GM12878 (cell line): Measurements from ENCODE around the gene NPR3. TPM values are rescaled to one million over a fixed set of nuclear protein-coding genes. Genes with fewer than 3 reads are reported as not detected.

Experiments
- ATAC-seq: fragments of 200-7000 bp; cut with Tn5 transposase; 3 replicates; pipeline ENCODE4 v1.9.1; 2020; ENCODE audit warnings: mild to moderate bottlenecking, moderate library complexity
- BruUV-seq: library from RNA; stranded (reverse); fragments of 400-500 nt; replicated peaks from 2 replicates; lab custom pipeline; 2021; lab: Mats Ljungman, UMichigan
- CTCF ChIA-PET: fragments of 300-600 bp; sonication (Branson Sonifier 250); formaldehyde crosslinking; extraction: SDS; loops from one replicate; lab custom pipeline; 2021; ENCODE audit warnings: inconsistent platforms; lab: Yijun Ruan, JAX
- POLR2A ChIA-PET: fragments of 350-600 bp; formaldehyde crosslinking; extraction: SDS; loops from one replicate; lab custom pipeline; 2021; ENCODE audit warnings: inconsistent platforms; lab: Charles Lee
- RAD21 ChIA-PET: fragments of 300-600 bp; sonication (Branson Sonifier 250); formaldehyde crosslinking; loops from one replicate; lab custom pipeline; 2023; ENCODE audit warnings: antibody characterized with exemption; ENCODE audit not compliant: unreplicated experiment; lab: Charles Lee
- SMC1A ChIA-PET: fragments of 300-600 bp; sonication (Branson Sonifier 250); formaldehyde crosslinking; loops from one replicate; lab custom pipeline; 2023; ENCODE audit not compliant: unreplicated experiment, uncharacterized antibody; lab: Charles Lee
- DNase-seq: peaks from one replicate; pipeline ENCODE4 v3.0.0-alpha.2; 2011; ENCODE audit warnings: low read depth, low spot score
- FAIRE-seq: peaks from 3 replicates; lab custom pipeline; 2011; peaks lifted over from hg19 to GRCh38; lab: Jason Lieb, UNC
- H2AFZ ChIP-seq: 2 replicates; pipeline ENCODE4 v1.6.0; 2011; ENCODE audit warnings: low read depth, low read length, control low read depth; ENCODE audit not compliant: control insufficient read depth
- H3K27ac ChIP-seq: 2 replicates; pipeline ENCODE4 v1.5.1; 2011; ENCODE audit warnings: control low read depth; ENCODE audit not compliant: control insufficient read depth, insufficient read depth
- H3K27me3 ChIP-seq, 2 experiments: replicated peaks in 1 of 2; 2 replicates each; pipeline versions ENCODE4 v1.6.0 to v1.6.1; 2011; ENCODE audit warnings: low read length in 1 of 2; ENCODE audit not compliant: control insufficient read depth in 2 of 2, insufficient read depth in 2 of 2
- H3K36me3 ChIP-seq, 2 experiments: 2 replicates each; pipeline ENCODE4 v1.5.1; 2011; ENCODE audit warnings: low read length in 1 of 2; ENCODE audit not compliant: control insufficient read depth in 2 of 2, insufficient read depth in 2 of 2
- H3K4me1 ChIP-seq: 2 replicates; pipeline ENCODE4 v1.6.1; 2011; ENCODE audit warnings: mild to moderate bottlenecking, low read length, moderate library complexity, mixed read lengths; ENCODE audit not compliant: control insufficient read depth, insufficient read depth
- H3K4me2 ChIP-seq: 2 replicates; pipeline ENCODE4 v1.6.0; 2011; ENCODE audit warnings: control low read depth; ENCODE audit not compliant: control insufficient read depth, insufficient read depth
- H3K4me3 ChIP-seq: fragments of 200-600 bp; sonication (generic); 2 replicates; pipeline ENCODE4 v1.5.1; 2016
- H3K79me2 ChIP-seq: 2 replicates; pipeline ENCODE4 v1.6.0; 2011; ENCODE audit warnings: low read length; ENCODE audit not compliant: control insufficient read depth, insufficient read depth
- H3K9ac ChIP-seq: 2 replicates; pipeline ENCODE4 v1.8.0; 2011; ENCODE audit warnings: low read length, control low read depth, mixed read lengths; ENCODE audit not compliant: control insufficient read depth, insufficient read depth
- H3K9me3 ChIP-seq: replicated peaks from 3 replicates; pipeline ENCODE4 v1.5.1; 2011; ENCODE audit warnings: mild to moderate bottlenecking, low read length; ENCODE audit not compliant: control insufficient read depth, insufficient read depth
- H4K20me1 ChIP-seq: 2 replicates; pipeline ENCODE4 v1.6.0; 2011; ENCODE audit not compliant: control insufficient read depth, insufficient read depth
- BRCA1 ChIP-seq: IDR thresholded peaks from 2 replicates; pipeline ENCODE4 v1.6.1; 2011; ENCODE audit warnings: low read depth, low read length, improper control_type of control experiment
- FOXM1 ChIP-seq: IDR thresholded peaks from 2 replicates; pipeline ENCODE4 v1.6.1; 2012; ENCODE audit warnings: low read depth, mild to moderate bottlenecking, inconsistent platforms, low read length, moderate library complexity
- KAT2A ChIP-seq: conservative IDR thresholded peaks from 2 replicates; pipeline ENCODE4 v1.6.1; 2011; ENCODE audit warnings: low read depth, low read length; ENCODE audit not compliant: control insufficient read depth
- MAX ChIP-seq: IDR thresholded peaks from 2 replicates; pipeline ENCODE4 v1.6.1; 2012; ENCODE audit warnings: low read depth, low read length, improper control_type of control experiment
- NR2C2 ChIP-seq: IDR thresholded peaks from 2 replicates; pipeline ENCODE4 v1.6.1; 2011; ENCODE audit warnings: borderline replicate concordance, low read depth; ENCODE audit not compliant: control insufficient read depth, insufficient read length
- PAX5 ChIP-seq: IDR thresholded peaks from 2 replicates; pipeline ENCODE4 v1.6.1; 2011; ENCODE audit warnings: low read depth, low read length, borderline replicate concordance
- POLR2AphosphoS5 ChIP-seq: IDR thresholded peaks from 2 replicates; pipeline ENCODE4 v1.6.1; 2011; ENCODE audit warnings: mild to moderate bottlenecking, low read length, inconsistent platforms
- SMAD1 ChIP-seq: fragments of 450-650 bp; IDR thresholded peaks from 2 replicates; pipeline ENCODE4 v1.6.1; 2018; ENCODE audit warnings: mild to moderate bottlenecking, low read depth; ENCODE audit not compliant: partially characterized antibody
- SMC3 ChIP-seq: IDR thresholded peaks from 2 replicates; pipeline ENCODE4 v1.6.1; 2011; ENCODE audit warnings: low read length, improper control_type of control experiment, borderline replicate concordance
- TCF7 ChIP-seq: IDR thresholded peaks from 2 replicates; pipeline ENCODE4 v1.6.1; 2014; ENCODE audit warnings: antibody characterized with exemption, borderline replicate concordance
- WGBS: methylation state at CpG from one replicate; pipeline ENCODE4 v1.1.6; 2016; ENCODE audit warnings: low lambda C conversion rate; ENCODE audit not compliant: insufficient replicate concordance, insufficient coverage; ENCODE audit errors: missing lambda C conversion rate; 5-methylcytosine and 5-hydroxymethylcytosine counted together
- in situ Hi-C: fragments of 300-500 bp; cut with MboI; formaldehyde crosslinking; loops from 9 replicates; pipeline ENCODE4 v1.14.3; 2018; ENCODE audit warnings: mixed read lengths
- intact Hi-C: fragments of 100-400 bp; cut with micrococcal nuclease; formaldehyde crosslinking; loops from one replicate; pipeline ENCODE4 v1.14.2; 2022; ENCODE audit not compliant: unreplicated experiment
- polyA plus RNA-seq, 11 experiments: library from polyadenylated mRNA; depleted of rRNA in 4 of 11; unstranded in 6 of 11; stranded (reverse) in 5 of 11; fragments of >200 nt; fragmentation: Nextera tagmentation in 4 of 11; fragmentation: Illumina TruSeq in 1 of 11; extraction: Ambion mirVana in 4 of 11; extraction: Trizol in 1 of 11; gene quantifications; 1 replicate in 1 of 11; 2 replicates in 10 of 11; pipeline versions ENCODE4 v1.2.1 to v1.2.3, GENCODE V29; 2011 to 2016; ENCODE audit warnings: inconsistent platforms in 2 of 11, missing spikeins in 2 of 11, low read depth in 1 of 11
- total RNA-seq, 4 experiments: library from RNA; depleted of rRNA in 3 of 4; stranded (reverse); fragments of >200 nt in 3 of 4; fragmentation: Illumina TruSeq in 1 of 4; extraction: Trizol in 1 of 4; gene quantifications; 2 replicates each; pipeline versions ENCODE4 v1.2.1 to v1.2.3, GENCODE V29; 2013 to 2021
- TF ChIP-seq, protein P1 (sequence below): fragments of 450-650 bp; IDR thresholded peaks from 2 replicates; pipeline ENCODE4 v1.6.1; 2018; ENCODE audit warnings: borderline replicate concordance, mild to moderate bottlenecking; ENCODE audit not compliant: partially characterized antibody
- TF ChIP-seq, protein P2 (sequence below): IDR thresholded peaks from 2 replicates; pipeline ENCODE4 v1.6.1; 2011; ENCODE audit warnings: low read depth, low read length, improper control_type of control experiment, borderline replicate concordance
- TF ChIP-seq, protein P3 (sequence below): fragments of 450-650 bp; IDR thresholded peaks from 2 replicates; pipeline ENCODE4 v1.6.1; 2016; ENCODE audit warnings: mild to moderate bottlenecking

NPR3 gene
- total and polyA plus RNA-seq, 10 of the 15 experiments (the other 5 are each of a cell fraction or from before 2014, with no cell fraction given): 0.01 to 0.37 (median 0.14) TPM; not detected in 7

DNA sequence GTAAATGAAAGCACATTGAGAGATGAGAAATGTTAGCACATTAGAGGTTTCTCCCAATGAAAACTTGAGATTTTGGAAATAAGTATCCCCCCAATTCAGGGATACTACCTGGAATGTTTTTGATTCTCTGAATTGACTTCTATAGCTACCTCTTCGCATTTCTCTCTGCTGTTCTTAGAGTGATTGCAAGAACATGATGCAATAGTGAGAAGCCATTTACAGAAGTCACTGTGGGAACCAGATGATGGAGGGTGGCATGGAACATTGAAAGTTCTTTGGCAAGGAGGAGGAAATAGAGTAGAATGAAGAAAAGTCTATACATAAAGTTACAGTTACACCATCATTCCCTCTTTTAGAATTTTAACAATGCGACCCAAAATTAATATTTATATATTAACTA, 9.2 kb downstream of the NPR3 start:
- Histone ChIP-seq H3K36me3 (no peaks in the 10 kb centered on the region), H2AFZ (no peak overlapping the region), H3K4me3 (no peak overlapping the region), H3K9me3 (no peaks in the 10 kb centered on the region), H3K79me2 (no peaks in the 10 kb centered on the region), H3K27ac (no peak overlapping the region), H3K4me2 (no peak overlapping the region), H3K27me3 (no peaks in the 10 kb centered on the region), H4K20me1 (no peaks in the 10 kb centered on the region), H3K4me1 (no peaks in the 10 kb centered on the region), H3K9ac (no peak overlapping the region)
- ATAC-seq (no peak), DNase-seq (no peak), FAIRE-seq (no peak)
- POLR2A ChIA-PET: no interaction called here
- BruUV-seq: no TSS peak
- CTCF ChIA-PET: no interaction called here
- in situ Hi-C loops (no loop called here), intact Hi-C loops (no loop called here)
- SMC1A ChIA-PET: no interaction called here
- TF ChIP-seq SMC3: no peak
- RAD21 ChIA-PET: no interaction called here
- 4% methylated on average over 2 of the region's 2 CpGs for WGBS

- RAD21 ChIA-PET: no interaction called here
- intact Hi-C loops (no loop called here), in situ Hi-C loops (no loop called here)
- SMC1A ChIA-PET: no interaction called here
- H3K27me3 ChIP-seq: no peaks in the 10 kb centered on the region
- H3K4me1 ChIP-seq: no peaks in the 10 kb centered on the region
- no peaks in the 10 kb centered on the region for H3K9me3 ChIP-seq
- no peak overlapping the region for H3K4me3 ChIP-seq
- H3K79me2 ChIP-seq: no peaks in the 10 kb centered on the region
- H3K4me2 ChIP-seq: no peak overlapping the region
- POLR2A ChIA-PET: no interaction called here
- no peak overlapping the region for H3K27ac ChIP-seq
- H4K20me1 ChIP-seq: no peaks in the 10 kb centered on the region
- no peaks in the 10 kb centered on the region for H3K36me3 ChIP-seq
- no peak for FAIRE-seq
- DNase-seq: no peak
- no TSS peak for BruUV-seq
- CTCF ChIA-PET: no interaction called here
- no peak overlapping the region for H2AFZ ChIP-seq
- no peak overlapping the region for H3K9ac ChIP-seq
- ATAC-seq: no peak
- TF ChIP-seq, protein P1, sequence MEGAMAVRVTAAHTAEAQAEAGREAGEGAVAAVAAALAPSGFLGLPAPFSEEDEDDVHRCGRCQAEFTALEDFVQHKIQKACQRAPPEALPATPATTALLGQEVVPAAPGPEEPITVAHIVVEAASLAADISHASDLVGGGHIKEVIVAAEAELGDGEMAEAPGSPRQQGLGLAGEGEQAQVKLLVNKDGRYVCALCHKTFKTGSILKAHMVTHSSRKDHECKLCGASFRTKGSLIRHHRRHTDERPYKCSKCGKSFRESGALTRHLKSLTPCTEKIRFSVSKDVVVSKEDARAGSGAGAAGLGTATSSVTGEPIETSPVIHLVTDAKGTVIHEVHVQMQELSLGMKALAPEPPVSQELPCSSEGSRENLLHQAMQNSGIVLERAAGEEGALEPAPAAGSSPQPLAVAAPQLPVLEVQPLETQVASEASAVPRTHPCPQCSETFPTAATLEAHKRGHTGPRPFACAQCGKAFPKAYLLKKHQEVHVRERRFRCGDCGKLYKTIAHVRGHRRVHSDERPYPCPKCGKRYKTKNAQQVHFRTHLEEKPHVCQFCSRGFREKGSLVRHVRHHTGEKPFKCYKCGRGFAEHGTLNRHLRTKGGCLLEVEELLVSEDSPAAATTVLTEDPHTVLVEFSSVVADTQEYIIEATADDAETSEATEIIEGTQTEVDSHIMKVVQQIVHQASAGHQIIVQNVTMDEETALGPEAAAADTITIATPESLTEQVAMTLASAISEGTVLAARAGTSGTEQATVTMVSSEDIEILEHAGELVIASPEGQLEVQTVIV: no peak
- TF ChIP-seq, protein P2, sequence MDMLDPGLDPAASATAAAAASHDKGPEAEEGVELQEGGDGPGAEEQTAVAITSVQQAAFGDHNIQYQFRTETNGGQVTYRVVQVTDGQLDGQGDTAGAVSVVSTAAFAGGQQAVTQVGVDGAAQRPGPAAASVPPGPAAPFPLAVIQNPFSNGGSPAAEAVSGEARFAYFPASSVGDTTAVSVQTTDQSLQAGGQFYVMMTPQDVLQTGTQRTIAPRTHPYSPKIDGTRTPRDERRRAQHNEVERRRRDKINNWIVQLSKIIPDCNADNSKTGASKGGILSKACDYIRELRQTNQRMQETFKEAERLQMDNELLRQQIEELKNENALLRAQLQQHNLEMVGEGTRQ: no peak
- TF ChIP-seq MAX (no peak), TCF7 (no peak), BRCA1 (no peak), POLR2AphosphoS5 (no peak), SMAD1 (no peak), PAX5 (no peak), NR2C2 (no peak), FOXM1 (no peak), KAT2A (no peak)
- TF ChIP-seq, protein P3, sequence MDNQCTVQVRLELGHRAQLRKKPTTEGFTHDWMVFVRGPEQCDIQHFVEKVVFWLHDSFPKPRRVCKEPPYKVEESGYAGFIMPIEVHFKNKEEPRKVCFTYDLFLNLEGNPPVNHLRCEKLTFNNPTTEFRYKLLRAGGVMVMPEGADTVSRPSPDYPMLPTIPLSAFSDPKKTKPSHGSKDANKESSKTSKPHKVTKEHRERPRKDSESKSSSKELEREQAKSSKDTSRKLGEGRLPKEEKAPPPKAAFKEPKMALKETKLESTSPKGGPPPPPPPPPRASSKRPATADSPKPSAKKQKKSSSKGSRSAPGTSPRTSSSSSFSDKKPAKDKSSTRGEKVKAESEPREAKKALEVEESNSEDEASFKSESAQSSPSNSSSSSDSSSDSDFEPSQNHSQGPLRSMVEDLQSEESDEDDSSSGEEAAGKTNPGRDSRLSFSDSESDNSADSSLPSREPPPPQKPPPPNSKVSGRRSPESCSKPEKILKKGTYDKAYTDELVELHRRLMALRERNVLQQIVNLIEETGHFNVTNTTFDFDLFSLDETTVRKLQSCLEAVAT: no peak
Measured at GRCh38 chr5:32721626-32722025, 10.5 kb downstream of the NPR3 start.
